H9 (cell line): ENCODE results near the gene UBALD1. TPM values are rescaled to one million over a fixed set of nuclear protein-coding genes. Genes with fewer than 3 reads are reported as not detected.

Experiments
- DNase-seq: peaks from one replicate; pipeline ENCODE4 v3.0.0-alpha.2; 2017
- H2AFZ ChIP-seq: one replicate; pipeline ENCODE4 v1.6.1; 2013; ENCODE audit warnings: mild to moderate bottlenecking, low read length, control low read depth, moderate library complexity
- H2AK5ac ChIP-seq: 2 replicates; pipeline ENCODE4 v1.6.1; 2013; ENCODE audit warnings: low read length, control low read depth, mixed read lengths; ENCODE audit not compliant: insufficient read length
- H2BK120ac ChIP-seq: one replicate; pipeline ENCODE4 v1.6.1; 2013; ENCODE audit warnings: low read depth, mild to moderate bottlenecking, low read length, control low read depth, inconsistent platforms; ENCODE audit not compliant: poor library complexity, severe bottlenecking
- H2BK12ac ChIP-seq: 2 replicates; pipeline ENCODE4 v1.6.1; 2013; ENCODE audit warnings: low read length, control low read depth, mixed read lengths, low read depth; ENCODE audit not compliant: insufficient read length
- H2BK15ac ChIP-seq: 2 replicates; pipeline ENCODE4 v1.6.1; 2013; ENCODE audit warnings: low read depth, low read length, control low read depth
- H2BK20ac ChIP-seq: one replicate; pipeline ENCODE4 v1.6.1; 2013; ENCODE audit warnings: low read depth, mild to moderate bottlenecking, low read length, control low read depth, inconsistent platforms; ENCODE audit not compliant: poor library complexity, severe bottlenecking
- H2BK5ac ChIP-seq: 2 replicates; pipeline ENCODE4 v1.6.1; 2013; ENCODE audit warnings: low read length, control low read depth, mixed read lengths; ENCODE audit not compliant: insufficient read length
- H3K14ac ChIP-seq: 2 replicates; pipeline ENCODE4 v1.6.1; 2013; ENCODE audit warnings: low read length, control low read depth; ENCODE audit not compliant: insufficient read depth
- H3K18ac ChIP-seq: 2 replicates; pipeline ENCODE4 v1.6.1; 2013; ENCODE audit warnings: low read depth, mild to moderate bottlenecking, mixed read lengths, low read length, control low read depth; ENCODE audit not compliant: insufficient read length
- H3K23ac ChIP-seq: 2 replicates; pipeline ENCODE4 v1.6.1; 2013; ENCODE audit warnings: low read length, control low read depth, mixed read lengths, low read depth; ENCODE audit not compliant: insufficient read length
- H3K23me2 ChIP-seq: 2 replicates; pipeline ENCODE4 v1.6.1; 2013; ENCODE audit warnings: low read depth, mild to moderate bottlenecking, mixed read lengths, low read length, control low read depth; ENCODE audit not compliant: insufficient read length, poor library complexity, severe bottlenecking
- H3K27ac ChIP-seq: 2 replicates; pipeline ENCODE4 v1.5.1; 2013; ENCODE audit warnings: low read length, control low read depth, mixed read lengths, low read depth; ENCODE audit not compliant: insufficient read length
- H3K27me3 ChIP-seq: 2 replicates; pipeline ENCODE4 v1.6.1; 2013; ENCODE audit warnings: low read length, control low read depth, inconsistent platforms; ENCODE audit not compliant: insufficient read depth
- H3K4ac ChIP-seq: 2 replicates; pipeline ENCODE4 v1.6.1; 2013; ENCODE audit warnings: low read depth, mild to moderate bottlenecking, control low read depth, inconsistent platforms, low read length, moderate library complexity
- H3K4me1 ChIP-seq: 2 replicates; pipeline ENCODE4 v1.6.1; 2013; ENCODE audit warnings: low read length, control low read depth, inconsistent platforms; ENCODE audit not compliant: insufficient read depth
- H3K4me2 ChIP-seq: 2 replicates; pipeline ENCODE4 v1.6.1; 2013; ENCODE audit warnings: low read length, control low read depth, mixed read lengths; ENCODE audit not compliant: insufficient read length, insufficient read depth
- H3K56ac ChIP-seq: 2 replicates; pipeline ENCODE4 v1.6.1; 2013; ENCODE audit warnings: low read depth, mild to moderate bottlenecking, mixed read lengths, low read length, control low read depth; ENCODE audit not compliant: insufficient read length
- H3K79me1 ChIP-seq: 2 replicates; pipeline ENCODE4 v1.6.1; 2013; ENCODE audit warnings: low read depth, mild to moderate bottlenecking, moderate library complexity, low read length, control low read depth, inconsistent platforms; ENCODE audit not compliant: insufficient read depth, poor library complexity, severe bottlenecking
- H3K79me2 ChIP-seq: 2 replicates; pipeline ENCODE4 v1.6.1; 2013; ENCODE audit warnings: low read length, control low read depth, inconsistent platforms; ENCODE audit not compliant: insufficient read depth
- H3K9ac ChIP-seq: 2 replicates; pipeline ENCODE4 v1.6.1; 2013; ENCODE audit warnings: low read length, control low read depth, mixed read lengths; ENCODE audit not compliant: insufficient read length; ENCODE audit errors: extremely low read depth
- H3K9me3 ChIP-seq: one replicate; pipeline ENCODE4 v1.6.1; 2013; ENCODE audit warnings: low read depth, low read length, inconsistent platforms; ENCODE audit not compliant: control insufficient read depth
- H3T11ph ChIP-seq: one replicate; pipeline ENCODE4 v1.6.1; 2013; ENCODE audit warnings: mild to moderate bottlenecking, low read length, control low read depth, inconsistent platforms
- H4K20me1 ChIP-seq: one replicate; pipeline ENCODE4 v1.6.1; 2013; ENCODE audit not compliant: control insufficient read depth, insufficient read length, insufficient read depth
- H4K5ac ChIP-seq: 2 replicates; pipeline ENCODE4 v1.6.1; 2013; ENCODE audit warnings: low read depth, mild to moderate bottlenecking, mixed read lengths, low read length, control low read depth; ENCODE audit not compliant: insufficient read length
- H4K8ac ChIP-seq: replicated peaks from 2 replicates; pipeline ENCODE4 v1.6.1; 2013; ENCODE audit warnings: low read length, control low read depth, mixed read lengths, low read depth; ENCODE audit not compliant: insufficient read length
- H4K91ac ChIP-seq: 2 replicates; pipeline ENCODE4 v1.6.1; 2013; ENCODE audit warnings: low read depth, mild to moderate bottlenecking, moderate library complexity, mixed read lengths, low read length, control low read depth; ENCODE audit not compliant: insufficient read length
- H3K27ac Mint-ChIP-seq, 3 experiments: 2 replicates in 2 of 3; 3 replicates in 1 of 3; pipeline ENCODE4 v1.8.0; 2020 to 2021; ENCODE audit warnings: mixed read lengths in 3 of 3, mild to moderate bottlenecking in 1 of 3, moderate library complexity in 1 of 3
- H3K27me3 Mint-ChIP-seq: 2 replicates; pipeline ENCODE4 v1.8.0; 2021; ENCODE audit warnings: low read depth, mild to moderate bottlenecking, moderate library complexity, mixed read lengths
- H3K36me3 Mint-ChIP-seq, 3 experiments: 2 replicates in 2 of 3; 3 replicates in 1 of 3; pipeline ENCODE4 v1.8.0; 2020 to 2021; ENCODE audit warnings: low read depth in 3 of 3, mixed read lengths in 3 of 3; ENCODE audit not compliant: insufficient read depth in 1 of 3
- H3K4me1 Mint-ChIP-seq, 2 experiments: 2 replicates each; pipeline ENCODE4 v1.8.0; 2020; ENCODE audit warnings: mixed read lengths in 2 of 2
- H3K4me3 Mint-ChIP-seq, 2 experiments: 2 replicates in 1 of 2; 3 replicates in 1 of 2; pipeline ENCODE4 v1.8.0; 2020 to 2021; ENCODE audit warnings: mild to moderate bottlenecking in 2 of 2, mixed read lengths in 2 of 2, moderate library complexity in 1 of 2
- H3K9me3 Mint-ChIP-seq, 2 experiments: 2 replicates in 1 of 2; 3 replicates in 1 of 2; pipeline ENCODE4 v1.8.0; 2020; ENCODE audit warnings: mild to moderate bottlenecking in 2 of 2, mixed read lengths in 2 of 2, moderate library complexity in 1 of 2
- CTCF ChIP-seq: fragments of 200-600 bp; sonication (generic); conservative IDR thresholded peaks from 3 replicates; pipeline ENCODE4 v1.8.0; 2021; ENCODE audit warnings: antibody characterized with exemption, mild to moderate bottlenecking
- WGBS: extraction: QIAGEN DNeasy Blood & Tissue Kit; methylation state at CpG from one replicate; pipeline ENCODE4 v1.1.7; 2013; ENCODE audit warnings: missing lambda C conversion rate, low lambda C conversion rate, mixed read lengths; ENCODE audit not compliant: insufficient read length; ENCODE audit errors: extremely low coverage; 5-methylcytosine and 5-hydroxymethylcytosine counted together
- total RNA-seq: library from RNA; stranded (reverse); gene quantifications from 2 replicates; pipeline ENCODE4 v1.2.1, GENCODE V29; 2021

UBALD1 gene
- total RNA-seq, 1 experiment from 2014 or later: 80.9 TPM

- Histone ChIP-seq H4K5ac (no peak overlapping the region), H3K4me2 (no peak overlapping the region), H2BK5ac (no peak overlapping the region), H2BK120ac (no peak overlapping the region), H4K8ac (no peak overlapping the region), H3K23me2 (no peaks in the 10 kb centered on the region), H3K27ac (no peak overlapping the region), H3K4me1 (no peaks in the 10 kb centered on the region), H3K9me3 (no peaks in the 10 kb centered on the region), H3K79me1 (no peaks in the 10 kb centered on the region), H4K20me1 (no peaks in the 10 kb centered on the region), H2BK20ac (no peak overlapping the region), H4K91ac (no peak overlapping the region), H3K18ac (no peak overlapping the region), H3K23ac (no peak overlapping the region), H3K4ac (no peak overlapping the region), H2AFZ (no peak overlapping the region), H3K27me3 (no peaks in the 10 kb centered on the region), H3T11ph (no peak overlapping the region), H2BK15ac (no peak overlapping the region), H3K79me2 (no peaks in the 10 kb centered on the region), H3K14ac (no peak overlapping the region), H3K9ac (no peak overlapping the region), H3K56ac (no peak overlapping the region), H2AK5ac (no peak overlapping the region), H2BK12ac (no peak overlapping the region)
- no CpG with 5 or more reads among the region's 25 CpGs for WGBS
- Mint-ChIP-seq H3K4me1 (peaks cover 0 to 8% of the 10 kb centered on the region in 2 experiments; a peak in 2 of 4 replicates), H3K36me3 (peaks cover 9 to 48% (median 20%) of the 10 kb centered on the region in 3 experiments; a peak in 6 of 7 replicates), H3K9me3 (no peaks in the 10 kb centered on the region), H3K27me3 (no peaks in the 10 kb centered on the region; the same call in 1 of the 2 replicates), H3K27ac (peak overlapping the region; percentile 18 to 93 (median 38); a peak in 3 of 7 replicates), H3K4me3 (no peak overlapping the region)
- no peak for DNase-seq
- no peak for TF ChIP-seq CTCF
These were observed 49.2 kb upstream of the UBALD1 start for GRCh38 chr16:4663777-4664465.
